WERI-Rb-1 (cell line): ENCODE data around the gene KHNYN.

ENCODE experiments used
- DNase-seq: peaks from one replicate; pipeline ENCODE4 v3.0.0-alpha.2; 2020
- H3K27ac ChIP-seq: fragments of 250-450 bp; sonication (Bioruptor Pico); 2 replicates; pipeline ENCODE4 v1.5.1; 2020; ENCODE audit warnings: mild to moderate bottlenecking, moderate library complexity
- H3K27me3 ChIP-seq: fragments of 250-450 bp; sonication (Bioruptor Pico); 2 replicates; pipeline ENCODE4 v1.5.1; 2021; ENCODE audit warnings: mild to moderate bottlenecking, low read depth, moderate library complexity; ENCODE audit not compliant: insufficient read depth, severe bottlenecking
- H3K36me3 ChIP-seq: fragments of 250-450 bp; sonication (Bioruptor Pico); 2 replicates; pipeline ENCODE4 v1.5.1; 2020; ENCODE audit warnings: mild to moderate bottlenecking, moderate library complexity
- H3K4me3 ChIP-seq: 2 replicates; pipeline ENCODE4 v1.5.1; 2011; ENCODE audit warnings: low read depth, mild to moderate bottlenecking, control low read depth, low read length
- H3K9me3 ChIP-seq: fragments of 250-450 bp; sonication (Bioruptor Pico); 2 replicates; pipeline ENCODE4 v1.5.1; 2021; ENCODE audit warnings: mild to moderate bottlenecking, moderate library complexity; ENCODE audit not compliant: severe bottlenecking
- CTCF ChIP-seq: IDR thresholded peaks from 2 replicates; pipeline ENCODE4 v1.5.1; 2011; ENCODE audit warnings: low read depth, mild to moderate bottlenecking, control low read depth, inconsistent platforms, low read length

The KHNYN gene

GRCh38 chr14:24458736-24459135, 29.0 kb downstream of the KHNYN start:
- DNase-seq, result no peak
- Histone ChIP-seq H3K9me3 (peaks cover 3% of the 10 kb centered on the region), H3K36me3 (no peaks in the 10 kb centered on the region), H3K27ac (no peak overlapping the region), H3K4me3 (no peak overlapping the region), H3K27me3 (peaks cover 16% of the 10 kb centered on the region)
- no peak for TF ChIP-seq CTCF

- Histone ChIP-seq H3K4me3 (no peak overlapping the region), H3K27ac (no peak overlapping the region)
- no peak for DNase-seq
Observed at GRCh38 chr14:24459331-24459730, 29.6 kb downstream of the KHNYN start.

GRCh38 chr14:24461336-24461735, 31.6 kb downstream of the KHNYN start:
- no peak for DNase-seq
- no peaks in the 10 kb centered on the region for H3K9me3 ChIP-seq
- no peak for TF ChIP-seq CTCF
- H3K36me3 ChIP-seq, result no peaks in the 10 kb centered on the region
- H3K27me3 ChIP-seq, result peaks cover 25% of the 10 kb centered on the region
- no peak overlapping the region for H3K27ac ChIP-seq
- no peak overlapping the region for H3K4me3 ChIP-seq

More at GRCh38 chr14:24459331-24459730, 29.6 kb downstream of the KHNYN start:
- H3K27me3 ChIP-seq, result peaks cover 16% of the 10 kb centered on the region
- no peak for TF ChIP-seq CTCF
- no peaks in the 10 kb centered on the region for H3K9me3 ChIP-seq
- H3K36me3 ChIP-seq, result no peaks in the 10 kb centered on the region

GRCh38 chr14:24463017-24463883, 33.5 kb downstream of the KHNYN start:
- TF ChIP-seq CTCF, result no peak
- peaks cover 29% of the 10 kb centered on the region for H3K27me3 ChIP-seq

GRCh38 chr14:24463884-24464785, 34.4 kb downstream of the KHNYN start:
- no peak overlapping the region for H3K27ac ChIP-seq
- H3K9me3 ChIP-seq, result no peaks in the 10 kb centered on the region
- no peak for DNase-seq
- no peaks in the 10 kb centered on the region for H3K36me3 ChIP-seq
- H3K4me3 ChIP-seq, result no peak overlapping the region
- no peak for TF ChIP-seq CTCF
- peaks cover 29% of the 10 kb centered on the region for H3K27me3 ChIP-seq

More at GRCh38 chr14:24463017-24463883, 33.5 kb downstream of the KHNYN start:
- H3K9me3 ChIP-seq, result no peaks in the 10 kb centered on the region
- no peak overlapping the region for H3K4me3 ChIP-seq
- H3K36me3 ChIP-seq, result no peaks in the 10 kb centered on the region
- H3K27ac ChIP-seq, result no peak overlapping the region
- DNase-seq, result no peak
